GM13976 (cell line): ENCODE measurements around the gene ATP5F1D.

Source experiments
- DNase-seq: peaks from one replicate; pipeline ENCODE4 v3.0.0; 2012; ENCODE audit warnings: low spot score
- CTCF ChIP-seq: IDR thresholded peaks from 2 replicates; pipeline ENCODE4 v1.5.1; 2012; ENCODE audit warnings: borderline replicate concordance, mild to moderate bottlenecking; ENCODE audit not compliant: insufficient read depth; ENCODE audit errors: extremely low read depth, missing control alignments, control extremely low read depth
- in situ Hi-C: fragments of 300-500 bp; cut with MboI; formaldehyde crosslinking; loops from one replicate; pipeline ENCODE4 v1.12.0; 2022; ENCODE audit warnings: low sequenced_read_pairs, mixed read lengths, inconsistent platforms; ENCODE audit not compliant: unreplicated experiment

ATP5F1D gene

DNA sequence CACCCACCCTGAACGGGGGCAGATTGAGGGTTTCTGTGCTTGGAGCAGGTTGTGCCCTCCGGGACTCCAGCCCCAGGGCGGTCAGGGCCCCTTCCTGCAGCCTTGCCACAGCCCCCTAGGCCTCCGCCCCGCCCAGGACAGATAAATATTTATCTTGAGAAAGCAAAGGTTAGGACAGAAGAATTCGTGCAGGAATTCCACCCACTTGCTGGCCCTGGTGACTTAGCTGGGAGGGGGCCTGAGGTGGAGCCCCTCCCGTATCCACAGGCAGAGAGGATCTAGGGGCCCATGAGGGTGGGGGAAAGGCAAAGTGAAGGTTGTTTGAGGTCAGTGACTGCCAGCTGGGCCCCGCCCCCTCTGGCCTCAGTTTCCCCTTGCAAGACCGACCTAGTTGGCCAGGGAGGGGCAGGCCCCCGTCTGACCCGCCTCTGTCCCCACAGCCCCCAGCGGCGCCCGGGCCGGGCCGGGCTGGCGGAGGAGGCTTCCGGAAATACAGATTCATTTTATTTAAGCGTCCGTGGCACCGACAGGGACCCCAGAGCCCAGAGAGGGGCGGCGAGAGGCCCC is 12.0 kb downstream of the ATP5F1D start:
- DNase-seq, result no peak
- no peak for TF ChIP-seq CTCF
- in situ Hi-C loops, result no loop called here

DNA sequence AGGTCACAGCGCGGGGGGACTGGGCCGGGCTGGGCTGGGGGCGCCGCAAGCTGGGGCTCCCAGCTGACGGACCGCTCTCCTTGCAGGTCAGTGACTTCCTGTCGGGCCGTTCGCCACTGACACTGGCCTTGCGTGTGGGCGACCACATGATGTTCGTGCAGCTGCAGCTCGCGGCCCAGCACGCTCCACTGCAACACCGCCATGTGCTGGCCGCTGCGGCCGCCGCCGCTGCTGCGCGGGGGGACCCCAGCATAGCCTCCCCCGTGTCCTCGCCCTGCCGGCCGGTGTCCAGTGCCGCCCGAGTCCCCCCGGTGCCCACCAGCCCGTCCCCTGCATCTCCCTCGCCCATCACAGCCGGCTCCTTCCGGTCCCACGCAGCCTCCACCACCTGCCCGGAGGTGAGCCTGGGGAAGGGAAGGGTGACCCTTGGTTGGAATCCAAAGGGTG is 12.6 kb downstream of the ATP5F1D start:
- TF ChIP-seq CTCF, result no peak
- DNase-seq, result no peak
- in situ Hi-C loops, result no loop called here

GRCh38 chr19:1254530-1255185 is 13.1 kb downstream of the ATP5F1D start:
- DNase-seq, result no peak
- TF ChIP-seq CTCF, result no peak
- in situ Hi-C loops, result no loop called here

DNA sequence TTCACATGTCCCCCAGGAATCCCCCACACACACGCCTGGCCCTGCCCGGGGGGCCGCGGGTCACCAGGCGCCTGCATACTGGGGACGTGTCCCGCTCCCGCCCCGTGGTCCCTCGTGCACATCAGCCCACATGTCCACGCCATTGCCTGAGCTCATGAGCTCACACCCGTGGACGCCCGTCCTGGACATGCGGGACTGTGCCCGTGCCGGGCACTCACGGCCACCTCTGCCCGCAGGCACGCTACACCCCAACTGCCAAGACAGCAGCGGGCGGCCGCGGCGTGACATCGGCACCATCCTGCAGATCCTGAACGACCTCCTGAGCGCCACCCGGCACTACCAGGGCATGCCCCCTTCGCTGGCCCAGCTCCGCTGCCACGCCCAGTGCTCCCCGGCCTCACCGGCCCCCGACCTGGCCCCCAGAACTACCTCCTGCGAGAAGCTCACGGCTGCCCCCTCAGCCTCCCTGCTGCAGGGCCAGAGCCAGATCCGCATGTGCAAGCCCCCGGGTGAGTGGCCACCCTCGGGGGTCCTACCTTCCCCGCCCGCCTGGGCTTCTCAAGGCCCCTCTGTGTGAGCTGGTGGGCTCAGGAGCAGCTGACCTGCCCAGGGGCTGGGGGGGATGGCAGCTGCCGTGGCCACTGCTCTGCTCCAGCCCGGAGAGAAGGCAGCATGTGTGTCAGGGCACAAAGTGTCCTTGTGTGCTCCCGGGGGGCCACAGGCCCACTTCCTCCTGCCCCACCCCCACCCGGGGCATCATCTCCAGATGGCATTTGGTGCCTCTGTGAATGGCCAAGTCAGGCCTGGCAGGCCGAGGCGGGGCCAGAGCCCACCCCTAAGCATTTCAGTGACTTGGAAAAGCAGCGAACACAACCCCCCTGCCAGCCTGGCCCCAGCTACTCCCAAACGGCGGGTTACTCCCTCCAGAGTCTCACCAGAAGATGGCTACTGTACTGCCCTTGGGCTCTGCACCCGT is 13.9 kb downstream of the ATP5F1D start:
- DNase-seq, result no peak
- in situ Hi-C loops, result no loop called here
- TF ChIP-seq CTCF, result no peak

DNA sequence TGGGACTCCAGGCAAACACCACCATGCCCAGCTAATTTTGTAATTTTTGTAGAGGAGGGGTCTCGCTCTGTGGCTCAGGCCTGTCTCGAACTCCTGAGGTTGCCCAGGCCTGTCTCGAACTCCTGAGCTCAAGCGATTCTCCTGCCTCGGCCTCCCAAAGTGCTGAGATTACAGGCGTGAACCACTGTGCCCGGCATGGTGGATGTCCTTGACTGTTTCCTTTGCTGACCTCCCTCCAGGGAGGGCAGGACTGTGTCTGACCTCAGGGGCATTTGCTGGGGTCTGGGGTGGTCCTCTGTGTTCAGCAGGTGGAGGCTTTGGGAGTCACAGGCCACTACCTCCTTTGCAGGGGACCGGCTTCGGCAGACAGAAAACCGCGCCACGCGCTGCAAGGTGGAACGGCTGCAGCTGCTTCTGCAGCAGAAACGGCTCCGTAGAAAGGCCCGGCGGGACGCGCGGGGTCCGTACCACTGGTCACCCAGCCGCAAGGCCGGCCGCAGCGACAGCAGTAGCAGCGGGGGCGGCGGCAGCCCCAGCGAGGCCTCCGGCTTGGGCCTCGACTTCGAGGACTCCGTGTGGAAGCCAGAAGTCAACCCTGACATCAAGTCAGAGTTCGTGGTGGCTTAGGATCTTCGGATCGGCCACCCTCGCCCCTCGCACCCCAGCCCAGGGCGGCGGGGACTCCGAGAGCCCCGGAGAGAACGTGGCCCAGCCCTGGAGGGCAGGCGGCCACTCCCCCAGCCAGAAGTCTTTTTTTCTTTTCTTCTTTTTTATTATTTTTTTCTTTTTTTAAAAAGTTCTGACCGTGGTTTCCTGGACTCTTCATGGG is 15.3 kb downstream of the ATP5F1D start:
- no peak for TF ChIP-seq CTCF
- in situ Hi-C loops, result no loop called here
- no peak for DNase-seq
